GM19193 (cell line): ENCODE data around the gene PTPRM.

Experiments used
- POLR2A ChIP-seq: IDR thresholded peaks from 4 replicates; pipeline ENCODE4 v1.6.1; 2011; ENCODE audit not compliant: insufficient read depth, insufficient read length; ENCODE audit errors: extremely low read depth

The PTPRM gene

DNA sequence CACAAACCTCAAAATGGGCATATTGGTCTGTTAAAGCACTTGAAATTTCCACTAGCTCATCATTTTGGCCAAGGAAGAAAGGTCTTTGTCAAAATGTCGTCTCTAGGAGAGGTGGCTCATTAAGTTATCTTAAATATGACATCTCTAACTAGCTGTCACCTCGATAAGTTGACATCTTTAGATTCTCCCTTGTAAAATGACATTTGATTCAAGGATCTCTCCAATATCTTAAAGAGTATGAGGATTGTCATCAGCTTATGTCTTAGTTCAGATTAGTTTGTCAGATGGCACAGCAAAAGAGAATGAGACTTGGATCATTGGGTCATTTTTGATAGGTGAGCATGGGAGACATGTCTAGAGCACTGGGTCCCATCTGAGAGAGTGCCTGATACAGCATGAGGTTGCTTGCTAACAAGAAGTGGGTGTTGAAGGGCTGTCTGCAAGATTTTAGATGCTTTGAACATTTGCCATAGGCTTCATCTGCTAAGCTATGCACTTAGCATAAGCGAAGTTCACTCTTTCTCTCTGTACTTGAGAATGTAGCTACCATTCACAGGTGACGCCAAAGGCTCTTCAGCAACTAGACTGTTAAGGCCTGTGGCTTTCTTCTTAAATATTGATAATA is 12.9 kb downstream of the PTPRM start:
- no peak for TF ChIP-seq POLR2A

DNA sequence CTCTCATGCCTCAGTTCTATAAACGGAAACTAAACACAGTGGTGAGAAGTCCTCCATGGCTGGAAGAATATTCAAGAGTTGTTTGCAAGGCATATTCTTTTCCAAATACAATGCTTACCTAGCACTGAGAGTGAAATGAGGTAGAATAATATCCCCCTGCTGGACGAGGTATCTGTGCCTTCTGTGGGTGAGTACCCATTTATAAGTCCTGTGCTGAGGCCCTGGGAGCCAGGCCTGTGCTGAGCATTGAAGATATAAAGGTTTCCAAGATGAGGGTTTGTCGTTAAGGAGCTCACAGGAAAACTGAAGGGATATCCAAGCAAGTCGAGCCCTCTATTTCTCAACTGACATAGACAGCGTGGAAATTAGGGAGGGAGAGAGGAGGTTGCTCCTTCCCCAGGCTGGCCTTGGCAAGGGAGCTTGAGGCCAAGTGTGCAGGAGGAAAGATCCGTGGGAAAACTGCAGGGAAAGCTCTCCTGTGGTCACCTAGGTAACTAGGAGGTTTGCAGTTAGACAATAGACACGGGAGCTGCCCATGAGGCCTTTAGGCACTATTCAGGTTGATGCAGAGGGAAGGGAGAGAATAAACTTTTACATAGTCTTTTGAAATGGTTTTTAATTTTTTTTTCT is 17.6 kb downstream of the PTPRM start:
- TF ChIP-seq POLR2A = no peak

DNA sequence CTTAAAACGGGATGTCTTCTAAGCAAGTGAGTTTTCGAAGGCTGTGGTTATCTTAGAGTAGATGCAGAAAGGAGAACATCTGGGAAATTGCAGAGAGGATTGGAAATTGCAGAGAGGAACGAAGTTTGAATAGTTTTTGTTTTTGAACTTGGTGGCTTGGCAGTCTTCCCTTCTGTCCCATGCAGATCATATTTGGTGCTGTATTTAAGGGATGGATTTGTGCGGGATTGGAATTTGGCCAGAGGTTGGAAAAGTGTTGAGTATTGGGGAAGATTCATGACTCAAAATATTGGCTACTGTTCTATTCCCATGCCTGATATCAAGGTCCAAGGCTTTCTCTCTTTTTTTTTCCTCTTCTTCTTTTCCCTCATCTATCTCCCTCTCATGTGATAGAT is 18.2 kb downstream of the PTPRM start:
- no peak for TF ChIP-seq POLR2A

DNA sequence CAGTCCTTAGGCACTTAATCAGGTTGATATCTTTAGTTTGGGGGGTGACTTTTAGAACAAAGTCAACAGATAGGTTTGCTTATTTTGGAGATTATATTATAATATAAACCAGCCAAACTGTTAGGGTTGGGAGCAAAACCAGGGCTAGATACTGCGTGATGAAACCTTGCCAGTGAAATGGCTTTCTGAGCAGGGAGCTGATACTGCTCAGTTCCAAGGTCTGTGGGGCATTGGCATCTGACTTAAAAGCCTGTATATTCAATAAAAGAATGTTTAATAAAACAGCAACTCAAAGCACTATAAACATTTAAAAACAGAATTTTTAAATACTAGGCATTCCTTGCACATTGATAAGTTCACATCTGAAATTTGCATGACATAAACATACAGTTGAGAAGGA is 19.3 kb downstream of the PTPRM start:
- TF ChIP-seq POLR2A = no peak

DNA sequence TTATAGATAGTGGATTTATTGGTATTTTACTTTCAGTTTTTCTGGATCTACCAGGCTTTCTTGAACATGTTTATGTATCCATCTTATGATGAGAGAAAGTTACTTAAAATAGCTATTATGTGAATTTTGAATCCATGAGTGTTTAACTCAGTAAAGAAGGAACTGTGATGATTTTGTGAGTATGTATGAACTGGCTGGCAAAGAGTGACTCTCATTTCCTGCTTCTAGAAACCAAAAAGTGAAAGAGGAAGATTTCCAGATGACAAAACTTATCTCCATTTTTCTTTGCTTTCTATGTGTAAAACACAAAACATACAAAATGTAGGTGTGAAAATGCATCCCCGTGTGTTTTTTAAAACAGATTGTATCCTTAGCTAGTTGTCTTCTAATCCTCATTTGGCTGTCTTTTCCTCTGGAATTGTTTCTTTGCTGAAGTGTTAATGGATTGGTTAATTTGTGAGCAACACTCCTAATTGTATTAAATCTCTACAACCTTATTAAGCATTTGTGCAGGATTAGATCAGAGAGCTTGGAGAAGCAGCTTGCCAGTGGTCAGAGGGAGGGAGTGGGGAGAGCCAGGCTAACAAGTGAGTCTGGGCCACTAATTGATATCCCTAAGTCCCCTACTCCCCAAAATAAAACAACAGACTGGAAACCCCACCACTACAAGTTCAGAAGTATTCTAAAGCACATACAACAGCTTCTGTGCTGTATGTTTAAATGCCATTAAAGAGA is 23.9 kb downstream of the PTPRM start:
- TF ChIP-seq POLR2A = no peak

DNA sequence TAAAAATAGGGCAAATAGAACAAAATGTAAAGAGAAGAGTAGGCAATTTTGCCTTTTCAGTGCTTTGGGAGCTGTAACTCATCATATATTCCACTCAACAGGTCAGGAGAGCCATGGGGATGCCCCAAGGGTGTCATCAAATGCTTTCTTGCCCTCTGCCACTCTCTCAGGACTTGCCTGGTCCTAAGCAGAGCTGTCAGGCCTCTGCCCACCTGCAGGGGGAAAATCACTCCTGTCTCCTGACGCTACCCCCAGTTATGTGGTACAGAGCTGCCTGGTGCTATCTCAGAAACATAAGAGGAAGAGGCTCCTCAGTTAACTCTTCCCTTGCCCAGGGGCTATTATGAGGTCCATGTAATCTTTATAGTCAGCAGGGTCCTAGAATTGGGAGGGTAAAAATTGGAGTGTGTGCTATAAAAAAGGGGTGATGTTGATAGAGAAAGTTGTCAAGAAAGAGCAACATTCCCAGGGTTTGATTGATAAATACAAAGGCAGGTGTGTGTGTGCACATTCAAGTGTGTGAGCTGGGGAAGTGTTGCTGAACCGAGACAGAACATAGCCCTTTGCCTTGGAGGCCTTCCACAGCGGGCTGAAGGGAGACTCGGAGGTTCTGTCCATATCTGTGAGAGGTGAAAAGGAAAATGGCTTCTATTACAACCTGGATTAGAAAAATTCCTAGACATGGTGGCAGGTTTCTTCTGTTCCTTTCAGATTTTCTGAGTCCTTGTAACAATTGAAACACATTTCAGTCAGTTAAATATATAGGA is 25.4 kb downstream of the PTPRM start:
- no peak for TF ChIP-seq POLR2A

DNA sequence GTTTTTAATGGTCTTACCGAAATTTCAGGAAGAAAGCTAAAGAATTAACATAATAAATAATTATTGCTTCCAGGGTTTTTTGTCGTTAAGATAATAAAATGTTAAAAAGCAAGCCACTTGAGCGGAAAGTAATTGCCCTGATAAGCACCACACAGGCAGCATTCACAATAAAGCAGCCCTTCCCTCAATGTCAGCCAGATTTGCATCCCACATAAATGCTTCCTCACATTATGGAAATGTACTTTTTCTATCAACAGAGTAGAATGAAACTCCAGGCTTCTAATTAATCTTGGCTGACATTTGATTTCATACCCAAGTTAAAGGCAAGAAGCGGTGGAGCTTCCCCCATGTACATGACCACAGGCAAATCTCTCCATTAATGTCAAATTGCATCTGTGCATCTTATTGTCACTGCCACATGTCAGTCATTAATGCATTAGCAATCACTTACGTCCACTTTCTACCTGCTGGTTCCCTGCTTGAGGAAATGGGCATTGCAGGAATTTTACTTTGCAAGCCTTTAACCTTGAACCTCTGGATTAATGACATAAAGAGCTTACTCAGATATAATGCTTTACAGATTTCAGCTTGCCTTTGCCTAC is 26.2 kb downstream of the PTPRM start:
- TF ChIP-seq POLR2A = no peak

DNA sequence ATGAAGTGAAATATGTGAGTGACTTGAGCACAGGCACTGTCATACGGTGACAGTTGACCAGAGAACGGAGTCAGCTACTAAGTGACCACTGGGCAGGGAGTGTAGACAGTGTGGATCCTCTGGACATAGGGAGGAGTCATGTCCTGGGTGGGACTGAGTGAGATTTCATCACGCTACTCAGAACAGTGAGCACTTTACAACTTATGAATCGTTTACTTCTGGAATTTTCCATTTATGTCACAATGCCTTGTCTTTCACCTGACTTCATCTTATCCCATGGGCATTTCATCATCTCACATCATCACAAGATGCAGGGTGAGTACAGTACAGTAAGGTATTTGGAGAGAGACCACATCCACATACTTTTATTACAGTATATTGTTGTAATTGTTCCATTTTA is 29.0 kb downstream of the PTPRM start:
- no peak for TF ChIP-seq POLR2A

DNA sequence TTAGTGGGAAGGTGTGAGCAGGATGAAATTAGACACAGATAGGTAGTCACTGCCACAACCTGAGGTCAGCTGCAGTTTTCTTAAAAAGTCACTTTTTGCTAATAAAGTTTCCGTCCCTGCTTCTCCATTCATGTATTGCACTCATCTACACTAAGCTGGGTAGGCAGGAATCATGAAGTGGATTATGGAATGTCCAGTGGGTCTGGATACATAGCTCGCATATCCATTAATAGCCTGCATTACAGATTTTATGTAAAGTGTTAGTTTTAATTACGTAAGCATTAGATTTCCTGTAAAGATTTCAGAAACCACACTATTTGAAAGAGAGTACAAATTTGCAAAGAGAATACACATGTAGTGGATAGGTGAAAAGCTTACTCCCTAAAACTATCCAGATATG is 30.4 kb downstream of the PTPRM start:
- TF ChIP-seq POLR2A = no peak

DNA sequence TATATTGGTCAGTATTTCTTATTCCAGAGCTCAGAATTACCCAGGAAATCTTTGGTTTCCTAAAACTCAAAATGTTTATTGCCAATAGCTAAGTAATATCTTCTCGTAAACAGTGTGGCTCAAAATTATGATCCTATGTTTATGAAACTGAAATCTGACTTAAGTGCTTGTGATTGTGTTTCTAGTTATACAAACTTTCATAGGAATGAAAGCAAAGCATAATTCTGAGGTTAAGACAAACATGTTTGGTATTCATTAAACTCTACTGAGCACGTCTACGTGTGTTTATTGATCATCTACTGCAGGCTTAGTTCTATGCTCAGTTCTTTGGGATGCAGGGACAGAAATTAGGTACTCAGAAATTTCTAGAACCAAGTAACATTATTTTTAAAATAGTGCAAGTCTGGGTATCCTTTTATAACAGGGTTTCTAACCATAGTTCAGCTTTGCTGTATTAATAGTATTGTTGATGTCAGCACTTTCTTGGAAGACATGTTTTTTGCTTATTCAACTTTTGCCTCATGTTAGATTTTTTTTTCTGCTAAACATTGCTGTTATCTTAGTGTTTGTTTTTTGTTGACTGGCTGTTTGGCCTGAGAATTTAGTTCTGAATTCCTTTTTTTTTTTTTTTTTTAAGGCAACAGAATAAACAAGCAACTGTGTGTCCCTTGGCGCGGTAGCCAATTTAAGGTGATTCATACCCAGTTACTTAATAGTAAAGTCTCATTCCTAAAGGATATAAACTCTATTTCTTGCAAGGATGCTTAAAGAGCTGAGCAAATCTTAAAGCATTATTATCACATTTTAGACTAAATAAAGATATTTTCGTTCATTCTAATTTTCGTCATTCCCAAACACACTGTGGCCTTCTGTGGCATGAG is 31.3 kb downstream of the PTPRM start:
- TF ChIP-seq POLR2A = no peak

DNA sequence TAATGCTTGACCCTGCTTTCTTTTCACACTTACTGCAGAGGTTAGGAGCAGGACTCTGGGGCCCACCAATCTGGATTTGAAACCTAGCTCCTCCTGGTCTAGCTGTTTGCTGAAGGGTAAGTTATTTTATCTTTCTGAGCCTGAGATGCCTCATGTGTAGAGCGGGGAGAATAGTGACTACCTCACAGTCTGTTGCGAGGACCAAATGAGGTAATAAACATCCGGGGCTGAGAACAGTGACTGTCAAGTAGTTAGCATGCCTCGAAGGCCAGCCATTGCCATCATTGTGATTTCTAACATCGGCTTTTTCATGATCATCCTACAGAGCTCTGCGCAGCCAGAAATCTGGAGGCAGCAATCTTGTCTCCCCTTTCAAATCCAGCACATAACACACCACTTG is 32.9 kb downstream of the PTPRM start:
- no peak for TF ChIP-seq POLR2A

DNA sequence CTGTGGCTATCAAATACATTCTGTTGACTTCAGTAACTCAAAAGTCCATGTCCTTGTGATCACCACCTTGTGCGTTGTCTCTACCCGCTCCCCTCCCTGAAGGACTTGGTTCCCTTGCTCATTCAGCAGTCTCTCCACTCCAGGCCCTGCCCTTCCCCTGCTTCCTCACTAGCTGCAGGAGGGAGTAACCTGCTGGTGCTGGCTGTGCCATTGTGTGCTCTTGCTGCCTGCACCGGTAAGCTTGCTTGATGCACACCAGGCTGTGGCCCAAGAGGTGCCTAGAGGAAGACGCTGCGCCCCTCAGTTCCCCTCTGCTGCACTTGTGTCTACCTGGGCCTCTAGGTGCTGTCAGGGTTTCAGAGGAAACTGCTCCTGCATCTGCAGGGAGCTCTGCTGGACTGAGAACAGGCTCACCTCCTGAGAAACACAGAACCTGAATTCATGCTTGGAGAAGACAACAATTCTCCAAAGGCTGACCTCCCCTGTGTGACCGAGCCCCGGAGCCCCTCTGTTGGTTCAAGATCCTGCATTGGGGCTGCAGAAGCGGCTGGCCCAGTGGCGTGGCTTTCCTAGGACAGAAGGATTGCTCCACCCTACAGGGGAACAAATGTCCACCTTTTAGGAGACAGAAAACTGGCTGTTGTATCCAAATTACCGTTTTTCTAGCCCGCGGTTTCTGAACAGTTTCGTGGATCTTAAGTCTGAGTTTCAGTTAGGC is 33.6 kb downstream of the PTPRM start:
- TF ChIP-seq POLR2A = no peak

DNA sequence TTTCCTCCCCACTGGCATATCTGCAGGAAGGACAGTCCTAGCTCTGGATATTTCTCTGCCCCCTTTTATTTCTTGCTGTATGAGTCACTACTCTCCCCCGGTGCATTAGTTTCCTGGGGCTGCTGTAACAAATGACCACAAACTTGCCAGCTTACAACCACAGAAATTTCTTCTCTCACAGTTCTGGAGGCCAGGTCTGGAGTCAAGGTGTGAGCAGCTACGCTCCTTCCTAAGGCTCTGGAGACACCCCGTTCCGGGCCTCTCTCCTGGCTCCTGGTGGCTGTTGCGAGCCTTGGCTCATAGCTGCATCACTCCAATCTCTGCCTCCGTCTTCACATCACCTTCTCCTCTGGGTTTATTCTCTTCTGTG is 34.1 kb downstream of the PTPRM start:
- no peak for TF ChIP-seq POLR2A

DNA sequence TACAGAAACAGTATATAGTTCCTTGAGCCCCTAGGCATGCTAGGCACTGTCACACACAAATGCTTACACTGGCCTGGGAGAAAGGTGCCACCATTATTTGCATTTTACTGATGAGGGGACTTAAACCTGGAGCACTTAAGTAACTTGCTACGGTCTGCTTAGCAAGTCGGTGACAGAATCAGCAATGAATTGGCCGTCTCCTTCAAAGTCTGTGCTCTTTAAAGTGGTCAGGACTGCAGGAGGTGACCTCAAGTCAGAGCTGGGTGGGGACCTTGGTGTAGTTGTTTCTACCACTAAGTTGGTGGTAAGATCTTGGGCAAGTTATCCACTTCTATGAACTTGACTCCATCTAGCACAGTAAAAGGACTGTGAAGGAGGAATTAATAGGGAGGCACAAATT is 34.8 kb downstream of the PTPRM start:
- TF ChIP-seq POLR2A = no peak

DNA sequence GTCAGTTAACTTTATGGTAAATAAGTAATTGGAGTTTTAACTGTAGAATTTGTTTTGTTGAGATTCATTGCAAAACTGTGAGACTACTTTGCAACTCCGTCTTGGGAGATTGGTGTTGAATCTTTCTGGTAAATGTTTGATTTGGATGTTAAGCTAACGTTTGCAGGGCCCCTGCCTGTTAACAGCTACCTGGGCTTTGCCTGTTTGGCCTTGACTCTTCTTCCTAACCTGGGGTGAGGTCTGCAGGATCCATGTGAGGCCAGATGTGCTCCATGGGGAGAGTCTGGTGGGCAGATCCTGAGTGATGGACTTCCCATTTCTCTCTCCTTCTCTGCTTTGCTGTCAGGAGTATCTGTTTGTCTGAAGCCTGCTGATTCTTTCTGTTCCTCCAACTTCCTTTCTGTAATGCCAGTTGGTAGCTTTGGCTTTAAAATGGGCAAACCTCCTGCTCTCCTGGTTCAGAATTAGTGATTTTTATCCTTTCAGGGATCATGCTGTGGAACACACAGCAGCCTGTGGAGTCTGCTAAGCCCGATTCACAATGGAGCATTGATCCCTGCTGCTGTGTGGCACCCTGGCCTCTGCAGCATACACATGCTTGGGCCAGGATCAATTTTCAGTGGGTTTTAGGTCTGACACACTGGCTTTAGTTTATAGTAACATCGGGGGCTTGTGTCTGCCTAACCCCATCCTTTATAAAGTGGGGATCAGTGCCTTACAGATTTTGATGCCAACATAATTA is 36.3 kb downstream of the PTPRM start:
- no peak for TF ChIP-seq POLR2A
